ENCODE data around the gene SLC5A6.

- no peak for TF ChIP-seq POLR2AphosphoS5 (IDR thresholded peaks at IDR 0.05; ENCODE audit: low read depth, low read length)
- TF ChIP-seq POLR2A (IDR thresholded peaks at IDR 0.05; ENCODE audit: low read depth, low read length) = no peak
- TF ChIP-seq TAF1 (IDR thresholded peaks at IDR 0.05; ENCODE audit: low read depth, low read length) = no peak
These were observed 7.0 kb upstream of the SLC5A6 start for GRCh38 chr2:27219091-27219490.
